ENCODE data around the gene DCAF15.
"Not testable (repeated sequence)": the region's sequence is repeated elsewhere in the genome, so short reads cannot be mapped to it uniquely, and the experiment has no call there.

Gene DCAF15

GRCh38 chr19:13960863-13961784 is 8.8 kb downstream of the DCAF15 start:
- no peak for DNase-seq

- peak; percentile 79 for DNase-seq
These were observed 9.8 kb downstream of the DCAF15 start for GRCh38 chr19:13961826-13962698.

DNA sequence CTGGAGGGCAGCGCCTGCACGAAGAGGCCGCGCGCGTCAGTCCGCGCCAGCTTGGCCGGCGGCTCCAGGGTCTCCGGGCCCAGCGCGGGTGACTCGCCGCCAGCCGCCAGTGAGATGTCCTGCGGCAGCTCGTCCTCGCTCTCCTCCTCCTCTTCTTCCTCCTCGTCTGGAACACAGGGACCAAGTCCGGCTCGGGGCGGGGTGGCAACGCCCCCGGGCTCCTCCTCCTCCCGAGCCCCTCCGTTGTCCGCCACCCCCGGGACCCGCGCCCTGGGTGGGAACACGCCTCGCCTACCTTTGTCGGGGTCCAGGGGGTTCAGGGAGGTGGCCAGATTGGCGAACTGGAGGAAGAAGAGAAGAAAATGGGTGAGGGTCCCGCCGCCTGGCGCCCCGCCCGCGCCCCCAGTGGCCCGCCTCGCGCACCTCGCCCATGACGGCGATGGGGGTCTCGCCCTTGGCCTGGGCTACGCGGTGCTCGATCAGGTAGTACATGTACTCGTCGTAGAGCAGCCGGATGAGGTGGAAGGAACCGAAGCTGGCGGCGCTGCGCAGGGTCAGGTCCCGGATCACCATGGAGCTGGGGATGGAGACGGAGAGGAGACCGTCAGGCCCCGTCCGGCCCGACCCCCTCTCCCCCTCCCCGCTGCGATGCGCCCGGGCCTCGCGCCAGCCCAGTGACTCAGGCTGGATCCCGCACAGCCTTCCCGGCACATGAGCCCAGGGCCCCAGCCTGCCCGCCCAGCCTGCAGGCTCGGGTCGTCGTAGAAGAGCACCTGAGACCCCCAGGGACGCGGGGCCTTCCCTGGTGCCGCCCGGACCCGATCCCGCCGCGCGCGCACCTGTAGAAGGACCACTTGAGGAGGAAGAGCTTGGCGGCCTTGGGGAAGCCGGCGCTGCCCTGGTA is 10.6 kb downstream of the DCAF15 start:
- DNase-seq = peak; percentile 81

- DNase-seq = no peak
These were observed 11.3 kb downstream of the DCAF15 start for GRCh38 chr19:13963603-13964105.

GRCh38 chr19:13964776-13965175 is 12.5 kb downstream of the DCAF15 start:
- no peak for DNase-seq

- no peak for DNase-seq
These were observed 13.1 kb downstream of the DCAF15 start for GRCh38 chr19:13965377-13965896.

- no peak for DNase-seq
These were observed 13.8 kb downstream of the DCAF15 start for GRCh38 chr19:13965926-13966683.

- DNase-seq = no peak
These were observed 14.4 kb downstream of the DCAF15 start for GRCh38 chr19:13966684-13967128.

DNA sequence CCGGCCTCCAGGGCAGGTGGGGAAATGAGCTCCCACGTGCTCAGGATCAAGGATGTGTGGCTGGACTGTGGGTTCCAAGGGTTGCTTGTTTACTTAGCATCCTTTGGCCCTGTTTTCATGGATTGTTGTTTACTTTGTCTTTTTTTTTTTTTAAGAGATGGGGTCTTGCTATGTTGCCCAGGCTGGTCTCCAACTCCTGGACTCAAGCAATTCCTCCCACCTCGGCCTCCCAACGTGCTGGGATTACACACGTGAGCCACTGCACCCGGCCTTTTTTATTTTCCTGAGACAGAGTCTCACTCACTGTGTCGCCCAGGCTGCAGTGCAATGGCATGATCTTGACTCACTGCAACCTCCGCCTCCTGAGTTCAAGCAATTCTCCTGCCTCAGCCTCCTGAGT is 14.9 kb downstream of the DCAF15 start:
- not testable (repeated sequence) for DNase-seq

GRCh38 chr19:13968383-13968935 is 16.1 kb downstream of the DCAF15 start:
- no peak for DNase-seq

DNA sequence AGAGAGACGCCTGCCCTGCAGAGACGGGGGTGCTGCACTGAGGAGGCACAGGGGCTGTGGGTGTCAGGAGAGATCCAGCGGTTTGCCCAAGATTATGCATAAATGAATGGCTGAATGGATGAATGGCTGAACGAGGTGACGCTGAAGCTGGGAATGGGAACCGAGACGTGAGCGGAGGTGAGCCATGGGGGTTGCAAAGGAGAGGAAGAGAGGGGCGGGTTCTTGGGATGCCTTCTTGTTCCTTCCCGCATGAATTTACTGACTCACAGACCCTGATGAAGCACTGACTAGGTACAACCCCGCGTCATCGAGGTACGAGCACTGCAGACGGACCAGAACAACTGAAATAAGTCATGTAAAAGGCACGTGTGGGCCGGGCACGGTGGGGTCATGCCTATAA is 16.7 kb downstream of the DCAF15 start:
- no peak for DNase-seq

- DNase-seq = no peak
These were observed 17.6 kb downstream of the DCAF15 start for GRCh38 chr19:13969897-13970296.

GRCh38 chr19:13971868-13972267 is 19.6 kb downstream of the DCAF15 start:
- DNase-seq = not testable (repeated sequence)

DNA sequence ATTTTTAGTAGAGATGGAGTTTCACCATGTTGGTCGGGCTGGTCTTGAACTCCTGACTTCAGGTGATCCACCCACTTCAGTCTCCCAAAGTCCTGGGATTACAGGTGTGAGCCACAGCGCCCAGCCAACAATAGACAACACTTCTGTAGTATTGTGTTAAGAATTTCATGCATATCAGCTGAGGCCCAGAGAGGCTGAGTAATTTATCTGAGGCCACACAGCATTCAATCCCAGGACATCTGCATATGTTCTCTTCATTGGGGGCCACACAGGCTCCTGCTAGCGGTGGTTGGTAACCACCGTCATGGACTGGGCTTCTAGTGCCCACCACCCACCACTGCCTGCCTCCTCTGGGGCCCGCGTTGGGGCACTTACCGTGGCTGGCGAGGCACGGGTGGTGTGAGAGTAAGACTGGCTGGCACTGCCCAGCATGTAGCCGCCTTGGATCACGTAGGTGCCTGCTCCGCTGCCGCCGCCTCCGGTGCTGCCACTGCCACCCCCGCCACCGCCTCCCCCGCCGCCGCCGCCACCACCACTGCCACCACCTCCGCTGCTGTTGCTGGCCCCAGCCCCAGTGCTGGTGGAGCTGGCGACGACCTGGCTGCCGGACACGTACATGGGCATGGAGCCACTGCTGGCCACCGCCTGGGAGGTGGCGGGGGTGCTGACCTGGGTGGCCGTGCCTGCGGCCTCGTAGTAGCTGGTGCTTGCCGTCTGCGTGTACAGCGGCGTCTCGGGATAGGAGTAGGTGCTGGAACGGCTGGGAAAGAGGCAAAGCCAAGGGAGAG is 20.3 kb downstream of the DCAF15 start:
- no peak for DNase-seq

- DNase-seq = not testable (repeated sequence)
These were observed 21.2 kb downstream of the DCAF15 start for GRCh38 chr19:13973479-13973878.

GRCh38 chr19:13974073-13974472 is 21.8 kb downstream of the DCAF15 start:
- DNase-seq = no peak

- no peak for DNase-seq
These were observed 23.6 kb downstream of the DCAF15 start for GRCh38 chr19:13975870-13976269.

GRCh38 chr19:13976446-13976845 is 24.1 kb downstream of the DCAF15 start:
- DNase-seq = no peak

DNA sequence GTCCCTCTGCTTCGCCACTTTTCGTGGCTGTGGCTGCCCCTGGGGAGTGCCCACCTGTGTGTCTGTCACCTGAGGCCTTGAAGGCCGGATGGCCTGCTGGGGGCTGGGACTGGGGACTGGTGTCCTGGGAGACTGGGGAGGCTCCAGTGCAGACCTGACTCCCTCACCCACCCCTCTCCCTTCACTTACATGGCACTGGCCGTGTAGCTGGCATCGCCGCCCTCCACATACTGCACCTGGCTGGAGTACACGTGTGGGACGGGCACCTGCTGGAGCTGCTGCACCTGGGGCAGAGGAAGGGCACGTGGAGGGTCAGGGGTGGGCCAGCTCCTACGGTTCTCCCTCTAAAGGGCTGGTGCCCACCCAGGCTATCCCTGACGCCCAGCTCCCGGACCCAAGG is 25.5 kb downstream of the DCAF15 start:
- DNase-seq = no peak
